ENCODE measurements around the gene PADI1.

- TF ChIP-seq CTCF (IDR thresholded peaks at IDR 0.05; ENCODE audit: poor library complexity) = no peak
- TF ChIP-seq EZH2phosphoT487 (IDR thresholded peaks at IDR 0.05; ENCODE audit: low read depth, severe bottlenecking, unreplicated experiment) = no peak
Observed at GRCh38 chr1:17204546-17205440, at the start of gene PADI1.
